ENCODE results near the gene F2. TPM values are rescaled to one million over a fixed set of nuclear protein-coding genes. Genes with fewer than 3 reads are reported as not detected.
A peak's percentile ranks its signal among the peaks of the same experiment; 100 is the strongest.
"Not testable (repeated sequence)": the region's sequence is repeated elsewhere in the genome, so short reads cannot be mapped to it uniquely, and the experiment has no call there.

The F2 gene
- total RNA-seq, 1 donor from 2014 or later, result 1,408 TPM

GRCh38 chr11:46682773-46683752 lies 36.0 kb upstream of the F2 start:
- no peak for ATAC-seq
- DNase-seq (ENCODE audit: low spot score), result no peak

- DNase-seq (ENCODE audit: low spot score), result no peak
- no peak for ATAC-seq
Observed at GRCh38 chr11:46684367-46684766, 34.6 kb upstream of the F2 start.

GRCh38 chr11:46686886-46687795 lies 31.9 kb upstream of the F2 start:
- peak; percentile 23 for ATAC-seq
- DNase-seq (ENCODE audit: low spot score), result no peak

- DNase-seq (ENCODE audit: low spot score) (no peak), ATAC-seq (no peak)
Observed at GRCh38 chr11:46690702-46691101, 28.3 kb upstream of the F2 start.

GRCh38 chr11:46692450-46692849 lies 26.6 kb upstream of the F2 start:
- no peak for ATAC-seq
- DNase-seq (ENCODE audit: low spot score), result no peak

- no peak for ATAC-seq
- no peak for DNase-seq (ENCODE audit: low spot score)
Observed at GRCh38 chr11:46693597-46694012, 25.4 kb upstream of the F2 start.

- ATAC-seq, result no peak
- DNase-seq (ENCODE audit: low spot score), result no peak
Observed at GRCh38 chr11:46694072-46694471, 24.9 kb upstream of the F2 start.

GRCh38 chr11:46694607-46695006 lies 24.4 kb upstream of the F2 start:
- ATAC-seq (no peak), DNase-seq (ENCODE audit: low spot score) (no peak)

GRCh38 chr11:46695345-46696211 lies 23.4 kb upstream of the F2 start:
- ATAC-seq, result no peak
- DNase-seq (ENCODE audit: low spot score), result no peak

- DNase-seq (ENCODE audit: low spot score), result peak; percentile 91
- peak; percentile 68 for ATAC-seq
Observed at GRCh38 chr11:46696212-46696558, 22.8 kb upstream of the F2 start.

- ATAC-seq (no peak), DNase-seq (ENCODE audit: low spot score) (no peak)
Observed at GRCh38 chr11:46697303-46697702, 21.7 kb upstream of the F2 start.

- DNase-seq (ENCODE audit: low spot score), result no peak
- ATAC-seq, result no peak
Observed at GRCh38 chr11:46697723-46698122, 21.3 kb upstream of the F2 start.

- no peak for ATAC-seq
- no peak for DNase-seq (ENCODE audit: low spot score)
Observed at GRCh38 chr11:46698597-46698996, 20.4 kb upstream of the F2 start.

GRCh38 chr11:46700241-46701077 lies 18.6 kb upstream of the F2 start, which contains the start of the genes ARHGAP1 and ZNF408:
Gene ARHGAP1, minus strand, starts transcription at chr11:46700619. Its CDS starts 4,512 bp downstream, at chr11:46696107.
Gene ZNF408, plus strand, starts transcription at chr11:46701031. Its CDS starts 17 bp downstream, at chr11:46701048.
- peak; percentile 99 for DNase-seq (ENCODE audit: low spot score)
- peak; percentile 87 for ATAC-seq

GRCh38 chr11:46701078-46701654 lies 17.8 kb upstream of the F2 start:
- ATAC-seq (no peak), DNase-seq (ENCODE audit: low spot score) (no peak)

GRCh38 chr11:46705070-46705688 lies 13.8 kb upstream of the F2 start:
- ATAC-seq (no peak), DNase-seq (ENCODE audit: low spot score) (no peak)

GRCh38 chr11:46706886-46707285 lies 12.1 kb upstream of the F2 start:
- ATAC-seq (no peak), DNase-seq (ENCODE audit: low spot score) (no peak)

- not testable (repeated sequence) for DNase-seq (ENCODE audit: low spot score); ATAC-seq
Observed at GRCh38 chr11:46709351-46709750, 9.7 kb upstream of the F2 start.

- ATAC-seq (peak; percentile 87), DNase-seq (ENCODE audit: low spot score) (peak; percentile 80)
Observed at GRCh38 chr11:46710821-46711269, 8.2 kb upstream of the F2 start.
